Heart right ventricle (tissue), 16 donors: ENCODE results near the gene SPIN2B. TPM values are rescaled to one million over a fixed set of nuclear protein-coding genes. Genes with fewer than 3 reads are reported as not detected.
"Not testable (repeated sequence)": the region's sequence is repeated elsewhere in the genome, so short reads cannot be mapped to it uniquely, and the experiment has no call there.

Experiments used
- ATAC-seq, 8 donors: fragments of 200-7000 bp; cut with Tn5 transposase; one replicate each; pipeline ENCODE4 v1.9.1; 2020; ENCODE audit warnings: mild to moderate bottlenecking in 8 of 8, moderate library complexity in 8 of 8, moderate number of reproducible peaks in 1 of 8
- DNase-seq, 2 donors: peaks; one replicate each; pipeline ENCODE4 v3.0.0-alpha.2; 2020
- H3K27ac ChIP-seq, 10 donors: fragments of 200-600 bp; sonication (generic) in 2 of 10; one replicate each; pipeline versions ENCODE4 v1.5.0 to v1.8.0; 2020 to 2022; ENCODE audit warnings: mild to moderate bottlenecking in 3 of 10
- H3K27me3 ChIP-seq, 7 donors: fragments of 200-600 bp; one replicate each; pipeline ENCODE4 v1.8.0; 2021 to 2022; ENCODE audit warnings: mild to moderate bottlenecking in 2 of 7
- H3K36me3 ChIP-seq, 9 donors: fragments of 200-600 bp; sonication (generic) in 1 of 9; one replicate each; pipeline versions ENCODE4 v1.5.0 to v1.8.0; 2020 to 2022; ENCODE audit warnings: mild to moderate bottlenecking in 2 of 9
- H3K4me1 ChIP-seq, 9 donors: fragments of 200-600 bp; sonication (generic) in 1 of 9; one replicate each; pipeline versions ENCODE4 v1.5.0 to v1.8.0; 2020 to 2022; ENCODE audit warnings: mild to moderate bottlenecking in 4 of 9
- H3K4me3 ChIP-seq, 10 donors: fragments of 200-600 bp; sonication (generic) in 2 of 10; one replicate each; pipeline versions ENCODE4 v1.5.0 to v1.8.0; 2020 to 2022; ENCODE audit warnings: mild to moderate bottlenecking in 7 of 10, moderate library complexity in 2 of 10
- H3K9me3 ChIP-seq, 11 donors: fragments of 200-600 bp in 10 of 11; sonication (generic) in 2 of 11; one replicate each; pipeline versions ENCODE4 v1.5.0 to v1.8.0; 2013 to 2022; ENCODE audit warnings: mild to moderate bottlenecking in 2 of 11, control low read depth in 1 of 11, moderate library complexity in 1 of 11
- WGBS, 2 donors: extraction: QIAGEN DNeasy Blood & Tissue Kit; methylation state at CpG; one replicate each; pipeline ENCODE4 v1.1.7; 2013; ENCODE audit warnings: inconsistent platforms in 1 of 2; 5-methylcytosine and 5-hydroxymethylcytosine counted together
- intact Hi-C, 10 donors: fragments of 100-400 bp; cut with DNase I; formaldehyde crosslinking; loops; one replicate each; pipeline versions ENCODE4 v1.11.1 to v1.14.2; 2022
- long read RNA-seq, 3 donors: library from polyadenylated mRNA; unstranded; transcript quantifications; one replicate each; pipeline ENCODE4 v2.0.0, GENCODE V29; 2020 to 2021
- polyA plus RNA-seq, 2 donors: library from polyadenylated mRNA; stranded (reverse); fragments of 200-250 nt; gene quantifications; one replicate each; pipeline ENCODE4 v1.2.3, GENCODE V29; 2013
- total RNA-seq, 10 donors: library from RNA; stranded (reverse); fragmentation: NEBNext Ultra II Directional in 3 of 10; extraction: Animal tissue kit (Norgen Biotek cat#: 25700) in 3 of 10; gene quantifications; one replicate each; pipeline versions ENCODE4 v1.2.1 to v1.2.4, GENCODE V29; 2021 to 2023
- TF ChIP-seq, protein P1 (sequence below), 9 donors: fragments of 200-600 bp; sonication (generic) in 2 of 9; IDR thresholded peaks; one replicate each; pipeline versions ENCODE4 v1.5.0 to v1.8.0; 2021 to 2022; ENCODE audit warnings: antibody characterized with exemption in 9 of 9, mild to moderate bottlenecking in 5 of 9, moderate library complexity in 1 of 9
- donor health status: Arrhythmogenic right ventricular cardiomyopathy.
- donor health status: ischemic (EF 13 %, LVEDD 7.1; RV severe dilation, severe dysfunction).
- donor health status: healthy with polysubstance abuse.
- donor health status: DM: no; HTN: yes; CAD: no.
- donor health status: DM: no; HTN: no; CAD: no.
- donor health status: ischemic (EF 25% LVEDD 6.9; RV normal size, moderate dysfunction).
- donor health status: ischemic (EF 25% LVEDD 5.7; RV mildly dilated, moderate dysfunction).
- donor health status: healthy.
- donor health status: DM: yes; HTN: yes; CAD: no.
- donor health status: Ischemic cardiomyopathy.
- donor health status: ischemic (EF 35%, LVEDD 5.7; RV mildly dilated, moderate dysfunction).
- donor health status: nonischemic (EF 11% LVEDD 7.7; RV severe dilation, severe dysfunction).
- donor health status: DM: yes; HTN: yes; CAD: no.
- donor health status: PGD.
- donor health status: ischemic (EF 29% LVEDD 5.4; RV normal size, mild dysfunction).
- donor health status: nonischemic (EF 23%, LVEDD 6.1; RV moderate dilation, normal function).

The SPIN2B gene
- total RNA-seq (1 to 10 TPM; 6.5 to 8.7 (median 7.0) TPM), polyA plus RNA-seq (1 to 10 TPM; 6.0 to 9.7 TPM)
- long read RNA-seq, donor 1, partial matches to known transcripts: 0 of 10 reads
- long read RNA-seq, donor 1, other reads (novel, unspliced or antisense): 6 of 10 reads
- long read RNA-seq, donor 2, partial matches to known transcripts: 1 of 7 reads
- long read RNA-seq, donor 2, other reads (novel, unspliced or antisense): 4 of 7 reads
- long read RNA-seq, donor 3, partial matches to known transcripts: 0 of 3 reads
- long read RNA-seq, donor 3, other reads (novel, unspliced or antisense): 0 of 3 reads

DNA sequence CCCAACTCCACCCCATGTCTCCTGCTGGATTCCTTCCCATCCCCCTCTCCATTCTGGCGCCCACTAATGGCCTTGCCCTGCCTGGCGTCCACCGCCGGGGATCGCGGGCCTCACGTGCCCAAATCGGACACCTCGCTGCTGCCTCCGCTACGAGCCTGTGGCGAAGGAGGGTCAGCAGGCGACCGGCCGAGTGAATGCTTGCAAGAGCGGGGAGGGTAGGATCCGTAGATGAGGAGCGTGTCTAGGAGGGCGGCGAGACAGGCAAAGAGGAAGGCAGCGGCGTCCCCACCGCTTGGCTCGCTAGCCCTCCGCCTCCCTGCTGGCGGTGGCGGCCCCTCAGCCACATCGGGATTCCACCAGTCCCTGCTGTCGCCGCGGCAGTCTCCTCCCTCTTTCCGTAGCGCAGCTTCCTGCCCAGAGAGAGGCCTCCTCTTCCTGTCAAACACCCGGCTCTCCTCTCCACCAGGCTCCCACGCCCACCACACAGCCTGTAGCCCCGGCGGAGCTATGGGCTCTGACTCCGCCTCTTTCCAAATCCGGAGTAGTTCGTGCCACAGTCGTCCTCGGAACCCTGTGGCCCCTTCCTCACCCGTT, at the start of gene SPIN2B:
Gene SPIN2B, minus strand, starts transcription at position 387 of the 594 bp plus-strand sequence.
- peak within 1 kb of the TSS; percentile 29 to 89 (median 80) for H3K27ac ChIP-seq
- peak within 1 kb of the TSS; percentile 41 to 75 (median 68) for H3K4me3 ChIP-seq
- DNase-seq (peak; percentile 79 to 82), ATAC-seq (peak; percentile 98 to 100 (median 99))
- 0% methylated on average over 29 to 41 of the region's 43 CpGs for WGBS, 2 donors
- peaks cover 0 to 7% (median 0%) of the 10 kb centered on the region in 11 donors for H3K9me3 ChIP-seq
- intact Hi-C loops: loop anchor here in 1 of 10 donors (10.0 kb wide), 1 partner anchor 356 kb away; no protein-coding TSS in a partner anchor
- no peaks in the 10 kb centered on the region for H3K27me3 ChIP-seq
- peaks cover 0 to 9% (median 0%) of the 10 kb centered on the region in 9 donors for H3K4me1 ChIP-seq
- H3K36me3 ChIP-seq: peaks cover 0 to 15% (median 0%) of the 10 kb centered on the region in 9 donors
- TF ChIP-seq, protein P1, sequence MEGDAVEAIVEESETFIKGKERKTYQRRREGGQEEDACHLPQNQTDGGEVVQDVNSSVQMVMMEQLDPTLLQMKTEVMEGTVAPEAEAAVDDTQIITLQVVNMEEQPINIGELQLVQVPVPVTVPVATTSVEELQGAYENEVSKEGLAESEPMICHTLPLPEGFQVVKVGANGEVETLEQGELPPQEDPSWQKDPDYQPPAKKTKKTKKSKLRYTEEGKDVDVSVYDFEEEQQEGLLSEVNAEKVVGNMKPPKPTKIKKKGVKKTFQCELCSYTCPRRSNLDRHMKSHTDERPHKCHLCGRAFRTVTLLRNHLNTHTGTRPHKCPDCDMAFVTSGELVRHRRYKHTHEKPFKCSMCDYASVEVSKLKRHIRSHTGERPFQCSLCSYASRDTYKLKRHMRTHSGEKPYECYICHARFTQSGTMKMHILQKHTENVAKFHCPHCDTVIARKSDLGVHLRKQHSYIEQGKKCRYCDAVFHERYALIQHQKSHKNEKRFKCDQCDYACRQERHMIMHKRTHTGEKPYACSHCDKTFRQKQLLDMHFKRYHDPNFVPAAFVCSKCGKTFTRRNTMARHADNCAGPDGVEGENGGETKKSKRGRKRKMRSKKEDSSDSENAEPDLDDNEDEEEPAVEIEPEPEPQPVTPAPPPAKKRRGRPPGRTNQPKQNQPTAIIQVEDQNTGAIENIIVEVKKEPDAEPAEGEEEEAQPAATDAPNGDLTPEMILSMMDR (IDR thresholded peaks at IDR 0.05): peak in 3 of 9 donors; percentile 14 to 27 (median 25)

DNA sequence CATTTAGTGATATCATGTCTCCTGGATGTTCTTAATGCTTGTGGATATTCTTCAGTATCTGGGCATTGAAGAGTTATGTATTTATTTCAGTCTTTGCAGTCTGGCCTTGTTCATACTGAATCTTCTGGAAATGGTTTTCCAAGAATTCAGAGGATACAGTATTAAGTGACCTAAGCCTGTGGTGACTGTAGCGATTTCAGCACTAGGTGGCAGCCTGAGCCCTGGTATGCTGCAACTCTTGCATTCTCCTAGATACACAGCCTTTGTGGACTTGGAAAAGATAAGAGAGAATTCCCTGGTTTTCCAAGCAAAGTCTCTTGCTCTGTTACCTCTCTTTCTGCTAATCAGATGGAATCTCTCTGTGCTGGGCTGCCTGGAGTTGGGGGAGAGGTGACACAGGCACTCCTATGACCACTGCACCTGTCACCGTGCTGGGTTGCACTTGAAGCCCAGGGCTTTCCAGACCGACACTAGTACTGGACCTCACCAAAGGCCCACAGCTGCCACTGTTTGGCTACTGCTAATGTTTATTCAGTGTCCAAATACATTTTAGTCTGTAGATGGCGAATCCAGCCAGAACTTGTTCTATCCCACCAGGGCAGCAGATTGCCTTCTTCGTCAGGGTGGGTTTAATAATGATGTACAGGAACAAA, 35.2 kb upstream of the SPIN2B start:
- H3K27ac ChIP-seq: no peak overlapping the region
- no peaks in the 10 kb centered on the region for H3K4me1 ChIP-seq
- TF ChIP-seq, protein P1 (IDR thresholded peaks at IDR 0.05): peak in 8 of 9 donors; percentile 9 to 58 (median 45)
- no peak overlapping the region for H3K4me3 ChIP-seq
- ATAC-seq (peak in 5 of 8 donors; percentile 44 to 81 (median 70)), DNase-seq (peak in 1 of 2 donors; percentile 8)
- no peaks in the 10 kb centered on the region for H3K27me3 ChIP-seq
- intact Hi-C loops: loop anchor here in 8 of 10 donors (5.0 to 10.0 kb wide), 3 partner anchors 296 to 1802 kb away; no protein-coding TSS in a partner anchor
- 76 to 85% methylated on average over 5 of the region's 5 CpGs for WGBS, 2 donors
- peaks cover 0 to 35% (median 0%) of the 10 kb centered on the region in 11 donors for H3K9me3 ChIP-seq
- H3K36me3 ChIP-seq: no peaks in the 10 kb centered on the region

DNA sequence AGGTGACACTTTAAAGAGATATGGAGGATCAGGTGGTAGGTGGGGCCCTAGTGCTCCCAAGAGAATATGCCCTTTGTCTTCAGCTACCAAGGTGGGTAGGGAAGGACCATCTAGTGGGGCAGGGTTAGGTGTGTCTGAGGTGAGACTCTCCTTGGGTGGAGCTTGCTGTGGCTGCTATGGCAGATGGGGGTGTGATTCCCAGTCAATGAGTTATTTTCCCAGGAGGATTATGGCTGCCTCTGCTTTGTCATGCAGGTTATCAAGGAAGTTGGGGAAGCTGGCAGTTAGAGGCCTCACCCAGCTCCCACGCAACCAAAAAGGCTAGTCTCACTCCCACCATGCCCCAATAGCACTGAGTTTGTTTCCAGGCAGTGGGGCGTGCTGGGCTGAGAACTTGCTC, 33.8 kb upstream of the SPIN2B start:
- peaks cover 0 to 35% (median 0%) of the 10 kb centered on the region in 11 donors for H3K9me3 ChIP-seq
- ATAC-seq: no peak
- H3K4me1 ChIP-seq: no peaks in the 10 kb centered on the region
- DNase-seq: no peak
- no peaks in the 10 kb centered on the region for H3K27me3 ChIP-seq
- H3K27ac ChIP-seq: no peak overlapping the region
- H3K36me3 ChIP-seq: no peaks in the 10 kb centered on the region
- intact Hi-C loops: loop anchor here in 8 of 10 donors (5.0 to 10.0 kb wide), 3 partner anchors 297 to 1800 kb away; no protein-coding TSS in a partner anchor
- WGBS, 2 donors: 82 to 88% methylated on average over 2 of the region's 2 CpGs
- TF ChIP-seq, protein P1 (IDR thresholded peaks at IDR 0.05): no peak
- no peak overlapping the region for H3K4me3 ChIP-seq

DNA sequence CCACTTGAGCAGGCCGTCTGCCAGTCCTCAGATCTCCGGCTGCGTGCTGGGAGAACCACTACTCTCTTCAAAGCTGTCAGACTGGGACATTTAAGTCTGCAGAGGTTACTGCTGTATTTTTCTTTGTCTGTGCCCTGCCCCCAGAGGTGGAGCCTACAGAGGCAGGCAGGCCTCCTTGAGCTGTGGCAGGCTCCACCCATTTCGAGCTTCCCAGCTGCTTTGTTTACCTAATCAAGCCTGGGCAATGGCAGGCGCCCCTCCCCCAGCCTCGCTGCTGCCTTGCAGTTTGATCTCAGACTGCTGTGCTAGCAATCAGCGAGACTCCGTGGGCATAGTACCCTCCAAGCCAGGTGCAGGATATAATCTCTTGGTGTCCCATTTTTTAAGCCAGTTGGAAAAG, 30.9 kb upstream of the SPIN2B start:
- H3K36me3 ChIP-seq, H3K27me3 ChIP-seq, H3K4me1 ChIP-seq, DNase-seq, ATAC-seq, H3K27ac ChIP-seq, H3K4me3 ChIP-seq: not testable (repeated sequence)
- 82 to 96% methylated on average over 5 to 8 of the region's 8 CpGs for WGBS, 2 donors
- H3K9me3 ChIP-seq: peaks cover 0 to 30% (median 0%) of the 10 kb centered on the region in 11 donors
- intact Hi-C loops: loop anchor here in 3 of 10 donors (10.0 kb wide), 2 partner anchors 303 to 1797 kb away; no protein-coding TSS in a partner anchor
